K562 (cell line): Measurements from ENCODE around the gene RNF213. TPM values are rescaled to one million over a fixed set of nuclear protein-coding genes. Genes with fewer than 3 reads are reported as not detected.

Source experiments
- ATAC-seq: fragments of 200-7000 bp; cut with Tn5 transposase; 3 replicates; pipeline ENCODE4 v1.9.1; 2020; ENCODE audit warnings: moderate library complexity
- BruUV-seq: library from RNA; stranded (reverse); fragments of 400-500 nt; replicated peaks from 2 replicates; lab custom pipeline; 2021; lab: Mats Ljungman, UMichigan
- CTCF ChIA-PET: fragments of 300-600 bp; formaldehyde crosslinking; extraction: SDS; loops from one replicate; lab custom pipeline; 2021; ENCODE audit warnings: low intra/inter-chr PET ratio; lab: Yijun Ruan, JAX
- POLR2A ChIA-PET: fragments of 300-600, 350-650 bp; sonication (Branson Sonifier 250); formaldehyde crosslinking; extraction: SDS; loops from one replicate; lab custom pipeline; 2021; ENCODE audit warnings: antibody characterized with exemption, inconsistent platforms; lab: Yijun Ruan, JAX
- DNase-seq, 4 experiments: peaks; one replicate each; pipeline versions ENCODE4 v3.0.0 to v3.0.0-alpha.2; 2011 to 2018; ENCODE audit warnings: low spot score in 3 of 4, mixed read lengths in 3 of 4; ENCODE audit errors: extremely low read depth in 1 of 4
- FAIRE-seq: peaks from 2 replicates; lab custom pipeline; 2011; peaks lifted over from hg19 to GRCh38; lab: Jason Lieb, UNC
- H2AFZ ChIP-seq: 2 replicates; pipeline ENCODE4 v1.6.0; 2011; ENCODE audit warnings: low read depth, low read length, control low read depth, inconsistent platforms
- H3K27ac ChIP-seq: fragments of 200-600 bp; 3 replicates; pipeline ENCODE4 v1.8.0; 2011; ENCODE audit warnings: low read depth, mild to moderate bottlenecking, control low read depth, inconsistent platforms, low read length, moderate library complexity, mixed read lengths; ENCODE audit errors: extremely low read depth
- H3K27me3 ChIP-seq, 2 experiments: fragments of 300-600 bp in 1 of 2; 2 replicates in 1 of 2; 3 replicates in 1 of 2; pipeline versions ENCODE4 v1.6.0 to v1.8.0; 2011; ENCODE audit warnings: inconsistent platforms in 2 of 2, low read length in 2 of 2, mild to moderate bottlenecking in 1 of 2, mixed read lengths in 1 of 2, moderate library complexity in 1 of 2; ENCODE audit not compliant: control insufficient read depth in 2 of 2, insufficient read depth in 2 of 2
- H3K36me3 ChIP-seq: fragments of 300-600 bp; 3 replicates; pipeline ENCODE4 v1.8.0; 2011; ENCODE audit warnings: mild to moderate bottlenecking, low read length, inconsistent platforms; ENCODE audit not compliant: control insufficient read depth, insufficient read depth
- H3K4me1 ChIP-seq, 2 experiments: fragments of 200-600 bp in 1 of 2; replicated peaks in 1 of 2; 2 replicates in 1 of 2; 3 replicates in 1 of 2; pipeline versions ENCODE4 v1.5.1 to v1.8.0; 2011; ENCODE audit warnings: inconsistent platforms in 2 of 2, low read length in 2 of 2, mild to moderate bottlenecking in 1 of 2, mixed read lengths in 1 of 2, moderate library complexity in 1 of 2; ENCODE audit not compliant: control insufficient read depth in 2 of 2, insufficient read depth in 2 of 2
- H3K4me2 ChIP-seq: 2 replicates; pipeline ENCODE4 v1.6.1; 2011; ENCODE audit warnings: low read length, control low read depth, inconsistent platforms, mixed read lengths; ENCODE audit not compliant: insufficient read depth
- H3K4me3 ChIP-seq: fragments of 200-600 bp; sonication (generic), shearing (Covaris generic); 2 replicates; pipeline ENCODE4 v1.5.1; 2016; ENCODE audit warnings: control low read depth, inconsistent platforms
- H3K79me2 ChIP-seq: fragments of 200-600 bp; 3 replicates; pipeline ENCODE4 v1.8.0; 2011; ENCODE audit warnings: low read length, inconsistent platforms; ENCODE audit not compliant: control insufficient read depth, insufficient read depth
- H3K9ac ChIP-seq, 2 experiments: 2 replicates each; pipeline versions ENCODE4 v1.6.0 to v1.6.1; 2011; ENCODE audit warnings: low read depth in 2 of 2, low read length in 2 of 2, control low read depth in 1 of 2, inconsistent platforms in 1 of 2, mild to moderate bottlenecking in 1 of 2, mixed read lengths in 1 of 2; ENCODE audit not compliant: insufficient read depth in 1 of 2
- H3K9me1 ChIP-seq: one replicate; pipeline ENCODE4 v1.6.0; 2011; ENCODE audit warnings: inconsistent platforms, mild to moderate bottlenecking, low read length, moderate library complexity; ENCODE audit not compliant: control insufficient read depth, insufficient read depth
- H3K9me3 ChIP-seq: replicated peaks from 2 replicates; pipeline ENCODE4 v1.5.1; 2011; ENCODE audit warnings: low read depth, low read length, inconsistent platforms; ENCODE audit not compliant: control insufficient read depth, insufficient read depth
- H4K20me1 ChIP-seq: replicated peaks from 2 replicates; pipeline ENCODE4 v1.6.1; 2011; ENCODE audit warnings: low read length, inconsistent platforms, mixed read lengths; ENCODE audit not compliant: control insufficient read depth, insufficient read depth
- HMG20B ChIP-seq: fragments of 250-450 bp; sonication (Bioruptor Pico); IDR thresholded peaks from 2 replicates; pipeline ENCODE4 v1.5.0; 2021; ENCODE audit warnings: mild to moderate bottlenecking
- KHSRP ChIP-seq: fragments of 450-650 bp; IDR thresholded peaks from 2 replicates; pipeline ENCODE4 v1.6.1; 2017
- NFIX ChIP-seq: fragments of 250-450 bp; sonication (Bioruptor Pico); IDR thresholded peaks from 2 replicates; pipeline ENCODE4 v1.4.0; 2020; ENCODE audit warnings: low read depth, mild to moderate bottlenecking, moderate library complexity
- PHF21A ChIP-seq: fragments of 450-650 bp; IDR thresholded peaks from 2 replicates; pipeline ENCODE4 v1.6.1; 2017; ENCODE audit warnings: low read depth, borderline replicate concordance
- ZNF277 ChIP-seq: fragments of 250-450 bp; sonication (Bioruptor Pico); IDR thresholded peaks from 2 replicates; pipeline ENCODE4 v1.8.0; 2022; ENCODE audit warnings: inconsistent platforms, mild to moderate bottlenecking, moderate library complexity, borderline replicate concordance
- ZNF586 ChIP-seq: fragments of 450-650 bp; formaldehyde crosslinking; conservative IDR thresholded peaks from 2 replicates; pipeline ENCODE4 v1.4.0; 2020; ENCODE audit warnings: mild to moderate bottlenecking, moderate library complexity
- WGBS: fragments of 100-300 bp; shearing (Covaris generic); methylation state at CpG from one replicate; pipeline ENCODE4 v1.1.6; 2016; ENCODE audit warnings: low coverage, mixed read lengths; ENCODE audit not compliant: insufficient coverage; ENCODE audit errors: missing lambda C conversion rate; 5-methylcytosine and 5-hydroxymethylcytosine counted together
- in situ Hi-C: fragments of 300-500 bp; cut with MboI; formaldehyde crosslinking; loops from 4 replicates; pipeline ENCODE4 v1.15.0; 2018; ENCODE audit warnings: inconsistent platforms, mixed read lengths
- intact Hi-C: fragments of 100-400 bp; cut with micrococcal nuclease; formaldehyde crosslinking; loops from 2 replicates; pipeline ENCODE4 v1.14.2; 2022
- polyA plus RNA-seq, 8 experiments: library from polyadenylated mRNA; depleted of rRNA in 4 of 8; stranded (reverse) in 5 of 8; unstranded in 3 of 8; fragments of >200 nt; fragmentation: Nextera tagmentation in 2 of 8; fragmentation: Illumina TruSeq in 1 of 8; extraction: Ambion mirVana in 2 of 8; extraction: Trizol in 1 of 8; gene quantifications; 2 replicates each; pipeline versions ENCODE4 v1.2.1 to v1.2.3, GENCODE V29; 2011 to 2014; ENCODE audit warnings: inconsistent platforms in 1 of 8, missing spikeins in 1 of 8
- total RNA-seq, 7 experiments: library from RNA; depleted of rRNA in 6 of 7; stranded (reverse); fragments of >200 nt in 6 of 7; fragmentation: Illumina TruSeq in 2 of 7; extraction: Trizol in 2 of 7; gene quantifications; 2 replicates each; pipeline versions ENCODE4 v1.2.1 to v1.2.3, GENCODE V29; 2011 to 2021; ENCODE audit warnings: low replicate concordance in 1 of 7
- TF ChIP-seq, protein P1 (sequence below): fragments of 450-650 bp; IDR thresholded peaks from 2 replicates; pipeline ENCODE4 v1.6.1; 2016; ENCODE audit warnings: mild to moderate bottlenecking
- TF ChIP-seq, protein P2 (sequence below): sonication (generic); formaldehyde crosslinking; IDR thresholded peaks from 2 replicates; pipeline ENCODE4 v1.8.0; 2022; ENCODE audit warnings: mild to moderate bottlenecking, missing genetic modification reagents, borderline replicate concordance

The RNF213 gene
- total and polyA plus RNA-seq, 9 of the 15 experiments (the other 6 are each of a cell fraction or from before 2014, with no cell fraction given): 5.3 to 33.6 (median 17.9) TPM

GRCh38 chr17:80402959-80403358 lies 142.3 kb downstream of the RNF213 start:
- in situ Hi-C loops (no loop called here), intact Hi-C loops (no loop called here)
- DNase-seq (no peak), FAIRE-seq (no peak), ATAC-seq (no peak)
- no peaks in the 10 kb centered on the region for H4K20me1 ChIP-seq
- BruUV-seq: no TSS peak
- H3K4me3 ChIP-seq: no peak overlapping the region
- WGBS: 2% methylated on average over 4 of the region's 4 CpGs
- H3K4me2 ChIP-seq: no peak overlapping the region
- no peaks in the 10 kb centered on the region for H3K4me1 ChIP-seq
- TF ChIP-seq HMG20B (CRISPR knock-in tag): no peak
- H3K36me3 ChIP-seq: no peaks in the 10 kb centered on the region
- no peaks in the 10 kb centered on the region for H3K9me3 ChIP-seq
- H3K27ac ChIP-seq: no peak overlapping the region
- no peak overlapping the region for H2AFZ ChIP-seq
- no peaks in the 10 kb centered on the region for H3K79me2 ChIP-seq
- H3K27me3 ChIP-seq: peaks cover 39 to 58% of the 10 kb centered on the region in 2 experiments
- ChIA-PET CTCF (no interaction called here), POLR2A (no interaction called here)
- no peaks in the 10 kb centered on the region for H3K9me1 ChIP-seq
- no peak overlapping the region for H3K9ac ChIP-seq

DNA sequence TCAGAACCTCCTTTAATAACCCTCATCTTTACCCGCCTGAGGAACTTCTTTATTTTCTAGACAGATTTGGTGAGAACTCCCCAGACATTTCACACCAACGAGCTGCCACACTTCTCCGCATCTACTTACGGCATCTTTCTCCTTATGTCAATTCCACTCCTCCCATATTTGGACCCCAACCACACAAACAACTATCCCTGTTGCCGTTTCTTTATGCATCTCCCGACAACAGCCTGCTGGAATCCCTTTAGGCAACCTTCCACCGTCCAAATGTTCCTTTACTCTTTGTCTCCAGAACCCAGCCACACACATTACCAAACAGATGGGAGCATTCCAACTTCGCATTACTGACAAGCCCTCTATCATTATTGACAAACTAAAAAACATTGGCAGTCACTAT lies 145.5 kb downstream of the RNF213 start:
- no peak overlapping the region for H3K27ac ChIP-seq
- DNase-seq (no peak), ATAC-seq (no peak), FAIRE-seq (no peak)
- intact Hi-C loops: no loop called here
- no peak overlapping the region for H2AFZ ChIP-seq
- no peaks in the 10 kb centered on the region for H3K79me2 ChIP-seq
- H3K9me3 ChIP-seq: no peaks in the 10 kb centered on the region
- ChIA-PET POLR2A (no interaction called here), CTCF (no interaction called here)
- no TSS peak for BruUV-seq
- H3K9me1 ChIP-seq: no peaks in the 10 kb centered on the region
- no peaks in the 10 kb centered on the region for H3K36me3 ChIP-seq
- no peaks in the 10 kb centered on the region for H4K20me1 ChIP-seq
- no peak overlapping the region for H3K4me3 ChIP-seq
- no peak overlapping the region for H3K9ac ChIP-seq
- WGBS: 28% methylated on average over 8 of the region's 8 CpGs
- peaks cover 32 to 44% of the 10 kb centered on the region in 2 experiments; a peak in 4 of 5 replicates for H3K27me3 ChIP-seq
- TF ChIP-seq, protein P1, sequence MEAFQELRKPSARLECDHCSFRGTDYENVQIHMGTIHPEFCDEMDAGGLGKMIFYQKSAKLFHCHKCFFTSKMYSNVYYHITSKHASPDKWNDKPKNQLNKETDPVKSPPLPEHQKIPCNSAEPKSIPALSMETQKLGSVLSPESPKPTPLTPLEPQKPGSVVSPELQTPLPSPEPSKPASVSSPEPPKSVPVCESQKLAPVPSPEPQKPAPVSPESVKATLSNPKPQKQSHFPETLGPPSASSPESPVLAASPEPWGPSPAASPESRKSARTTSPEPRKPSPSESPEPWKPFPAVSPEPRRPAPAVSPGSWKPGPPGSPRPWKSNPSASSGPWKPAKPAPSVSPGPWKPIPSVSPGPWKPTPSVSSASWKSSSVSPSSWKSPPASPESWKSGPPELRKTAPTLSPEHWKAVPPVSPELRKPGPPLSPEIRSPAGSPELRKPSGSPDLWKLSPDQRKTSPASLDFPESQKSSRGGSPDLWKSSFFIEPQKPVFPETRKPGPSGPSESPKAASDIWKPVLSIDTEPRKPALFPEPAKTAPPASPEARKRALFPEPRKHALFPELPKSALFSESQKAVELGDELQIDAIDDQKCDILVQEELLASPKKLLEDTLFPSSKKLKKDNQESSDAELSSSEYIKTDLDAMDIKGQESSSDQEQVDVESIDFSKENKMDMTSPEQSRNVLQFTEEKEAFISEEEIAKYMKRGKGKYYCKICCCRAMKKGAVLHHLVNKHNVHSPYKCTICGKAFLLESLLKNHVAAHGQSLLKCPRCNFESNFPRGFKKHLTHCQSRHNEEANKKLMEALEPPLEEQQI: no peak
- TF ChIP-seq PHF21A: no peak
- TF ChIP-seq, protein P2, sequence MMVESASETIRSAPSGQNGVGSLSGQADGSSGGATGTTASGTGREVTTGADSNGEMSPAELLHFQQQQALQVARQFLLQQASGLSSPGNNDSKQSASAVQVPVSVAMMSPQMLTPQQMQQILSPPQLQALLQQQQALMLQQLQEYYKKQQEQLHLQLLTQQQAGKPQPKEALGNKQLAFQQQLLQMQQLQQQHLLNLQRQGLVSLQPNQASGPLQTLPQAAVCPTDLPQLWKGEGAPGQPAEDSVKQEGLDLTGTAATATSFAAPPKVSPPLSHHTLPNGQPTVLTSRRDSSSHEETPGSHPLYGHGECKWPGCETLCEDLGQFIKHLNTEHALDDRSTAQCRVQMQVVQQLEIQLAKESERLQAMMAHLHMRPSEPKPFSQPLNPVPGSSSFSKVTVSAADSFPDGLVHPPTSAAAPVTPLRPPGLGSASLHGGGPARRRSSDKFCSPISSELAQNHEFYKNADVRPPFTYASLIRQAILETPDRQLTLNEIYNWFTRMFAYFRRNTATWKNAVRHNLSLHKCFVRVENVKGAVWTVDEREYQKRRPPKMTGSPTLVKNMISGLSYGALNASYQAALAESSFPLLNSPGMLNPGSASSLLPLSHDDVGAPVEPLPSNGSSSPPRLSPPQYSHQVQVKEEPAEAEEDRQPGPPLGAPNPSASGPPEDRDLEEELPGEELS (CRISPR knock-in tag): no peak
- no peak for TF ChIP-seq NFIX (CRISPR knock-in tag)
- no peak for TF ChIP-seq ZNF277 (CRISPR knock-in tag)
- TF ChIP-seq KHSRP: no peak
- no peak for TF ChIP-seq ZNF586
- in situ Hi-C loops: no loop called here
- H3K4me1 ChIP-seq: no peaks in the 10 kb centered on the region; a peak in 1 of 5 replicates
- H3K4me2 ChIP-seq: no peak overlapping the region
